Measurements from ENCODE around the gene HARBI1.

DNA sequence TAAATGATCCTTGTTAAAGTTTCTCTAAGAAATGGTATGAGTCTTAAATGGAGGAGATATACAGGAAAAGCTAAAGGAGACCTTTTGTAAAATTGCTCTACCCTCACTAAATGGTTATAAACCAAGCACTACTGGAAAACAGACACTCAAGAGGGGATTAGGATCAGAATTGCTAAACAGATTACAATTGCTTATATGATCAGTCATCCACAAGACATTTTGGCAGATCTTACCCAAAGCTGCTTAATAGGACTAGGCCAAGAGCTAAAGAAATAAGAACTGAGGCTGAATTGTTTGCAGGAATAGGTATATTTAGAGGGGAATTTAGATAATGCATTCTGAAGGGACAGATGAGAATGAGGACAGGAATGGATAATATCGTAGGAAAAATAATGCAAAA, 9.5 kb downstream of the HARBI1 start:
- TF ChIP-seq CTCF (IDR thresholded peaks at IDR 0.05) (no peak), EP300 (IDR thresholded peaks at IDR 0.05) (no peak), POLR2A (IDR thresholded peaks at IDR 0.05) (no peak)
